GM23338 (cell line): ENCODE measurements around the gene DMKN. TPM values are rescaled to one million over a fixed set of nuclear protein-coding genes. Genes with fewer than 3 reads are reported as not detected.

Source experiments
- ATAC-seq: fragments of 200-7000 bp; cut with Tn5 transposase; 3 replicates; pipeline ENCODE4 v1.9.1; 2020
- DNase-seq: peaks from one replicate; pipeline ENCODE4 v3.0.0-alpha.2; 2015; ENCODE audit warnings: low spot score
- H2AFZ ChIP-seq: fragments of 200-600 bp; sonication (generic); 2 replicates; pipeline ENCODE4 v1.8.0; 2016; ENCODE audit warnings: antibody characterized with exemption, mild to moderate bottlenecking, moderate library complexity
- H3F3A ChIP-seq: fragments of 200-600 bp; sonication (generic); replicated peaks from 2 replicates; pipeline ENCODE4 v1.8.0; 2017; ENCODE audit warnings: antibody characterized with exemption, mixed run types, low read depth
- H3K27ac ChIP-seq: fragments of 200-600 bp; sonication (generic); 2 replicates; pipeline ENCODE4 v1.6.1; 2016; ENCODE audit warnings: low read depth
- H3K27me3 ChIP-seq: fragments of 200-600 bp; sonication (generic); 2 replicates; pipeline ENCODE4 v1.8.0; 2016; ENCODE audit warnings: mild to moderate bottlenecking, mixed run types, moderate library complexity; ENCODE audit not compliant: insufficient read depth
- H3K36me3 ChIP-seq: fragments of 200-600 bp; sonication (generic); 2 replicates; pipeline ENCODE4 v1.8.0; 2016; ENCODE audit warnings: mild to moderate bottlenecking; ENCODE audit not compliant: insufficient read depth
- H3K4me1 ChIP-seq: fragments of 200-600 bp; sonication (generic); 2 replicates; pipeline ENCODE4 v1.8.0; 2016; ENCODE audit warnings: mild to moderate bottlenecking, moderate library complexity; ENCODE audit not compliant: insufficient read depth
- H3K4me2 ChIP-seq: fragments of 200-600 bp; sonication (generic); 2 replicates; pipeline ENCODE4 v1.7.1; 2017; ENCODE audit warnings: mixed run types
- H3K4me3 ChIP-seq: fragments of 200-600 bp; sonication (generic); 2 replicates; pipeline ENCODE4 v1.6.1; 2016; ENCODE audit warnings: mixed run types
- H3K79me2 ChIP-seq: fragments of 200-600 bp; sonication (generic); replicated peaks from 2 replicates; pipeline ENCODE4 v1.8.0; 2017; ENCODE audit warnings: mild to moderate bottlenecking; ENCODE audit not compliant: insufficient read depth
- H3K9me2 ChIP-seq: fragments of 200-600 bp; sonication (generic); 2 replicates; pipeline ENCODE4 v1.8.0; 2017; ENCODE audit not compliant: insufficient read depth
- H4K20me1 ChIP-seq: fragments of 200-600 bp; sonication (generic); replicated peaks from 2 replicates; pipeline ENCODE4 v1.8.0; 2017; ENCODE audit warnings: mild to moderate bottlenecking; ENCODE audit not compliant: insufficient read depth
- H3K27ac Mint-ChIP-seq: 2 replicates; pipeline ENCODE4 v1.8.0; 2020; ENCODE audit warnings: inconsistent platforms, mild to moderate bottlenecking, moderate library complexity, mixed read lengths
- H3K27me3 Mint-ChIP-seq: 3 replicates; pipeline ENCODE4 v1.8.0; 2022; ENCODE audit warnings: low read depth, mild to moderate bottlenecking, moderate library complexity, mixed read lengths, inconsistent platforms; ENCODE audit not compliant: insufficient read depth, poor library complexity
- H3K36me3 Mint-ChIP-seq: 3 replicates; pipeline ENCODE4 v1.8.0; 2021; ENCODE audit warnings: low read depth, mild to moderate bottlenecking, inconsistent platforms, moderate library complexity, mixed read lengths
- H3K4me1 Mint-ChIP-seq: 3 replicates; pipeline ENCODE4 v1.8.0; 2020; ENCODE audit warnings: mild to moderate bottlenecking, inconsistent platforms, mixed read lengths
- H3K4me3 Mint-ChIP-seq: 3 replicates; pipeline ENCODE4 v1.8.0; 2021; ENCODE audit warnings: moderate library complexity, mild to moderate bottlenecking, inconsistent platforms, mixed read lengths
- H3K9me3 Mint-ChIP-seq: 3 replicates; pipeline ENCODE4 v1.8.0; 2020; ENCODE audit warnings: moderate library complexity, mild to moderate bottlenecking, inconsistent platforms, mixed read lengths
- CREB1 ChIP-seq: fragments of 250-450 bp; sonication (Bioruptor Pico); IDR thresholded peaks from 2 replicates; pipeline ENCODE4 v1.5.0; 2020; ENCODE audit warnings: low read depth, mild to moderate bottlenecking, moderate library complexity
- EZH2 ChIP-seq: fragments of 200-600 bp; sonication (generic); IDR thresholded peaks from one replicate; pipeline ENCODE4 v1.8.0; 2017; ENCODE audit warnings: antibody characterized with exemption, mild to moderate bottlenecking, low read depth; ENCODE audit not compliant: unreplicated experiment
- EZH2phosphoT487 ChIP-seq: fragments of 200-600 bp; sonication (generic); IDR thresholded peaks from one replicate; pipeline ENCODE4 v1.8.1; 2018; ENCODE audit warnings: antibody characterized with exemption; ENCODE audit not compliant: unreplicated experiment
- JUNB ChIP-seq: IDR thresholded peaks from one replicate; pipeline ENCODE4 v1.6.1; 2016; ENCODE audit warnings: antibody characterized with exemption; ENCODE audit not compliant: unreplicated experiment
- NANOG ChIP-seq: IDR thresholded peaks from 2 replicates; pipeline ENCODE4 v1.6.1; 2016; ENCODE audit warnings: antibody characterized with exemption, borderline replicate concordance
- POLR2AphosphoS5 ChIP-seq: IDR thresholded peaks from 2 replicates; pipeline ENCODE4 v1.6.1; 2016; ENCODE audit warnings: antibody characterized with exemption, low read depth
- STAT1 ChIP-seq: IDR thresholded peaks from one replicate; pipeline ENCODE4 v1.6.1; 2016; ENCODE audit warnings: antibody characterized with exemption; ENCODE audit not compliant: unreplicated experiment
- ZNF114 ChIP-seq: fragments of 250-450 bp; sonication (Bioruptor Pico); IDR thresholded peaks from 2 replicates; pipeline ENCODE4 v1.5.0; 2020; ENCODE audit warnings: mild to moderate bottlenecking, moderate library complexity
- ZNF331 ChIP-seq: fragments of 250-450 bp; sonication (Bioruptor Pico); IDR thresholded peaks from 2 replicates; pipeline ENCODE4 v1.5.0; 2020; ENCODE audit warnings: low read depth, mild to moderate bottlenecking, moderate library complexity
- polyA plus RNA-seq: library from polyadenylated mRNA; unstranded; fragments of >200 nt; fragmentation: Nextera tagmentation; extraction: Ambion mirVana; gene quantifications from 2 replicates; pipeline ENCODE4 v1.2.1, GENCODE V29; 2016
- total RNA-seq: library from RNA; depleted of rRNA; stranded (reverse); fragments of >200 nt; shearing (Covaris generic); gene quantifications from 2 replicates; pipeline ENCODE4 v1.2.3, GENCODE V29; 2014
- TF ChIP-seq, protein P1 (sequence below): IDR thresholded peaks from 2 replicates; pipeline ENCODE4 v1.6.1; 2016; ENCODE audit warnings: antibody characterized with exemption
- TF ChIP-seq, protein P2 (sequence below): IDR thresholded peaks from one replicate; pipeline ENCODE4 v1.6.1; 2018; ENCODE audit warnings: antibody characterized with exemption; ENCODE audit not compliant: unreplicated experiment
- TF ChIP-seq, protein P3 (sequence below): fragments of 250-450 bp; sonication (Bioruptor Pico); IDR thresholded peaks from 2 replicates; pipeline ENCODE4 v1.5.0; 2020; ENCODE audit warnings: mild to moderate bottlenecking, moderate library complexity
- TF ChIP-seq, protein P4 (sequence below), 2 experiments: fragments of 200-600 bp in 1 of 2; sonication (generic) in 1 of 2; conservative IDR thresholded peaks; 2 replicates each; pipeline versions ENCODE4 v1.5.1 to v1.6.1; 2016 to 2017; ENCODE audit warnings: antibody characterized with exemption in 2 of 2, low read depth in 2 of 2, mild to moderate bottlenecking in 2 of 2, moderate library complexity in 1 of 2

Gene DMKN
- total and polyA plus RNA-seq, 2 experiments from 2014 or later: 259 to 569 TPM

DNA sequence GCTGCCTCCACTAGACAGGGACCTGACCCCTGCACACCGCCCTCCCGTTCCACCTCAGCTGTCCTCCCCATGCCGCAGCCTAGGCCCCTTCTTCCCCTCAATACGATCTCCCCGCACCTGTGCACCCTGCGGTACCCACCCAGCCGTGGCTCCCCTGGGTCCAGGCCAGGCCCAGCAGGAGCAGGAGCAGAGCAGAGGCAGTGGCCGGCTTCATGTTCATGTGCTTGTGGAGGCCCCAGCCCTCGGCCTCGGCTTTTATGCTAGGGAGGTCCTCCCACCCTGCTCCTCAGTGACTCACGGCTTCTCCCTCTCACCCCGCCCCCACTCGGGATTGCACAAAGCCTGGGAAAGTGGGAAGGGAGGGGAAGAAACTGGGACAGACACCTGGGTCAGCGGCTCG, 11.8 kb downstream of the DMKN start:
- Histone ChIP-seq H3K4me3 (no peak overlapping the region), H3K79me2 (0 out of 2 replicates have a peak, but pooled peaks cover 5% of the 10 kb centered on the region), H3K36me3 (peaks cover 29% of the 10 kb centered on the region), H3K27me3 (no peaks in the 10 kb centered on the region), H2AFZ (no peak overlapping the region), H3F3A (peaks cover 9% of the 10 kb centered on the region; the same call in 1 of the 2 replicates), H3K4me1 (no peaks in the 10 kb centered on the region), H3K27ac (no peak overlapping the region), H3K9me2 (no peaks in the 10 kb centered on the region), H3K4me2 (no peak overlapping the region), H4K20me1 (peaks cover 13% of the 10 kb centered on the region)
- peaks cover 94% of the 10 kb centered on the region for H3K36me3 Mint-ChIP-seq
- peaks cover 23% of the 10 kb centered on the region for H3K27me3 Mint-ChIP-seq
- DNase-seq (no peak), ATAC-seq (no peak)
- H3K27ac Mint-ChIP-seq: peak overlapping the region; percentile 56; the same call in 1 of the 2 replicates
- no peak overlapping the region for H3K4me3 Mint-ChIP-seq
- no peaks in the 10 kb centered on the region for H3K9me3 Mint-ChIP-seq
- peaks cover 14% of the 10 kb centered on the region for H3K4me1 Mint-ChIP-seq
- TF ChIP-seq STAT1 (no peak), CREB1 (no peak), EZH2 (no peak), JUNB (no peak), ZNF331 (CRISPR knock-in tag) (no peak), POLR2AphosphoS5 (no peak), ZNF114 (CRISPR knock-in tag) (no peak), NANOG (no peak), EZH2phosphoT487 (no peak)
- TF ChIP-seq, protein P1, sequence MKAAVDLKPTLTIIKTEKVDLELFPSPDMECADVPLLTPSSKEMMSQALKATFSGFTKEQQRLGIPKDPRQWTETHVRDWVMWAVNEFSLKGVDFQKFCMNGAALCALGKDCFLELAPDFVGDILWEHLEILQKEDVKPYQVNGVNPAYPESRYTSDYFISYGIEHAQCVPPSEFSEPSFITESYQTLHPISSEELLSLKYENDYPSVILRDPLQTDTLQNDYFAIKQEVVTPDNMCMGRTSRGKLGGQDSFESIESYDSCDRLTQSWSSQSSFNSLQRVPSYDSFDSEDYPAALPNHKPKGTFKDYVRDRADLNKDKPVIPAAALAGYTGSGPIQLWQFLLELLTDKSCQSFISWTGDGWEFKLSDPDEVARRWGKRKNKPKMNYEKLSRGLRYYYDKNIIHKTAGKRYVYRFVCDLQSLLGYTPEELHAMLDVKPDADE: no peak
- TF ChIP-seq, protein P2, sequence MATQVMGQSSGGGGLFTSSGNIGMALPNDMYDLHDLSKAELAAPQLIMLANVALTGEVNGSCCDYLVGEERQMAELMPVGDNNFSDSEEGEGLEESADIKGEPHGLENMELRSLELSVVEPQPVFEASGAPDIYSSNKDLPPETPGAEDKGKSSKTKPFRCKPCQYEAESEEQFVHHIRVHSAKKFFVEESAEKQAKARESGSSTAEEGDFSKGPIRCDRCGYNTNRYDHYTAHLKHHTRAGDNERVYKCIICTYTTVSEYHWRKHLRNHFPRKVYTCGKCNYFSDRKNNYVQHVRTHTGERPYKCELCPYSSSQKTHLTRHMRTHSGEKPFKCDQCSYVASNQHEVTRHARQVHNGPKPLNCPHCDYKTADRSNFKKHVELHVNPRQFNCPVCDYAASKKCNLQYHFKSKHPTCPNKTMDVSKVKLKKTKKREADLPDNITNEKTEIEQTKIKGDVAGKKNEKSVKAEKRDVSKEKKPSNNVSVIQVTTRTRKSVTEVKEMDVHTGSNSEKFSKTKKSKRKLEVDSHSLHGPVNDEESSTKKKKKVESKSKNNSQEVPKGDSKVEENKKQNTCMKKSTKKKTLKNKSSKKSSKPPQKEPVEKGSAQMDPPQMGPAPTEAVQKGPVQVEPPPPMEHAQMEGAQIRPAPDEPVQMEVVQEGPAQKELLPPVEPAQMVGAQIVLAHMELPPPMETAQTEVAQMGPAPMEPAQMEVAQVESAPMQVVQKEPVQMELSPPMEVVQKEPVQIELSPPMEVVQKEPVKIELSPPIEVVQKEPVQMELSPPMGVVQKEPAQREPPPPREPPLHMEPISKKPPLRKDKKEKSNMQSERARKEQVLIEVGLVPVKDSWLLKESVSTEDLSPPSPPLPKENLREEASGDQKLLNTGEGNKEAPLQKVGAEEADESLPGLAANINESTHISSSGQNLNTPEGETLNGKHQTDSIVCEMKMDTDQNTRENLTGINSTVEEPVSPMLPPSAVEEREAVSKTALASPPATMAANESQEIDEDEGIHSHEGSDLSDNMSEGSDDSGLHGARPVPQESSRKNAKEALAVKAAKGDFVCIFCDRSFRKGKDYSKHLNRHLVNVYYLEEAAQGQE: no peak
- TF ChIP-seq, protein P3, sequence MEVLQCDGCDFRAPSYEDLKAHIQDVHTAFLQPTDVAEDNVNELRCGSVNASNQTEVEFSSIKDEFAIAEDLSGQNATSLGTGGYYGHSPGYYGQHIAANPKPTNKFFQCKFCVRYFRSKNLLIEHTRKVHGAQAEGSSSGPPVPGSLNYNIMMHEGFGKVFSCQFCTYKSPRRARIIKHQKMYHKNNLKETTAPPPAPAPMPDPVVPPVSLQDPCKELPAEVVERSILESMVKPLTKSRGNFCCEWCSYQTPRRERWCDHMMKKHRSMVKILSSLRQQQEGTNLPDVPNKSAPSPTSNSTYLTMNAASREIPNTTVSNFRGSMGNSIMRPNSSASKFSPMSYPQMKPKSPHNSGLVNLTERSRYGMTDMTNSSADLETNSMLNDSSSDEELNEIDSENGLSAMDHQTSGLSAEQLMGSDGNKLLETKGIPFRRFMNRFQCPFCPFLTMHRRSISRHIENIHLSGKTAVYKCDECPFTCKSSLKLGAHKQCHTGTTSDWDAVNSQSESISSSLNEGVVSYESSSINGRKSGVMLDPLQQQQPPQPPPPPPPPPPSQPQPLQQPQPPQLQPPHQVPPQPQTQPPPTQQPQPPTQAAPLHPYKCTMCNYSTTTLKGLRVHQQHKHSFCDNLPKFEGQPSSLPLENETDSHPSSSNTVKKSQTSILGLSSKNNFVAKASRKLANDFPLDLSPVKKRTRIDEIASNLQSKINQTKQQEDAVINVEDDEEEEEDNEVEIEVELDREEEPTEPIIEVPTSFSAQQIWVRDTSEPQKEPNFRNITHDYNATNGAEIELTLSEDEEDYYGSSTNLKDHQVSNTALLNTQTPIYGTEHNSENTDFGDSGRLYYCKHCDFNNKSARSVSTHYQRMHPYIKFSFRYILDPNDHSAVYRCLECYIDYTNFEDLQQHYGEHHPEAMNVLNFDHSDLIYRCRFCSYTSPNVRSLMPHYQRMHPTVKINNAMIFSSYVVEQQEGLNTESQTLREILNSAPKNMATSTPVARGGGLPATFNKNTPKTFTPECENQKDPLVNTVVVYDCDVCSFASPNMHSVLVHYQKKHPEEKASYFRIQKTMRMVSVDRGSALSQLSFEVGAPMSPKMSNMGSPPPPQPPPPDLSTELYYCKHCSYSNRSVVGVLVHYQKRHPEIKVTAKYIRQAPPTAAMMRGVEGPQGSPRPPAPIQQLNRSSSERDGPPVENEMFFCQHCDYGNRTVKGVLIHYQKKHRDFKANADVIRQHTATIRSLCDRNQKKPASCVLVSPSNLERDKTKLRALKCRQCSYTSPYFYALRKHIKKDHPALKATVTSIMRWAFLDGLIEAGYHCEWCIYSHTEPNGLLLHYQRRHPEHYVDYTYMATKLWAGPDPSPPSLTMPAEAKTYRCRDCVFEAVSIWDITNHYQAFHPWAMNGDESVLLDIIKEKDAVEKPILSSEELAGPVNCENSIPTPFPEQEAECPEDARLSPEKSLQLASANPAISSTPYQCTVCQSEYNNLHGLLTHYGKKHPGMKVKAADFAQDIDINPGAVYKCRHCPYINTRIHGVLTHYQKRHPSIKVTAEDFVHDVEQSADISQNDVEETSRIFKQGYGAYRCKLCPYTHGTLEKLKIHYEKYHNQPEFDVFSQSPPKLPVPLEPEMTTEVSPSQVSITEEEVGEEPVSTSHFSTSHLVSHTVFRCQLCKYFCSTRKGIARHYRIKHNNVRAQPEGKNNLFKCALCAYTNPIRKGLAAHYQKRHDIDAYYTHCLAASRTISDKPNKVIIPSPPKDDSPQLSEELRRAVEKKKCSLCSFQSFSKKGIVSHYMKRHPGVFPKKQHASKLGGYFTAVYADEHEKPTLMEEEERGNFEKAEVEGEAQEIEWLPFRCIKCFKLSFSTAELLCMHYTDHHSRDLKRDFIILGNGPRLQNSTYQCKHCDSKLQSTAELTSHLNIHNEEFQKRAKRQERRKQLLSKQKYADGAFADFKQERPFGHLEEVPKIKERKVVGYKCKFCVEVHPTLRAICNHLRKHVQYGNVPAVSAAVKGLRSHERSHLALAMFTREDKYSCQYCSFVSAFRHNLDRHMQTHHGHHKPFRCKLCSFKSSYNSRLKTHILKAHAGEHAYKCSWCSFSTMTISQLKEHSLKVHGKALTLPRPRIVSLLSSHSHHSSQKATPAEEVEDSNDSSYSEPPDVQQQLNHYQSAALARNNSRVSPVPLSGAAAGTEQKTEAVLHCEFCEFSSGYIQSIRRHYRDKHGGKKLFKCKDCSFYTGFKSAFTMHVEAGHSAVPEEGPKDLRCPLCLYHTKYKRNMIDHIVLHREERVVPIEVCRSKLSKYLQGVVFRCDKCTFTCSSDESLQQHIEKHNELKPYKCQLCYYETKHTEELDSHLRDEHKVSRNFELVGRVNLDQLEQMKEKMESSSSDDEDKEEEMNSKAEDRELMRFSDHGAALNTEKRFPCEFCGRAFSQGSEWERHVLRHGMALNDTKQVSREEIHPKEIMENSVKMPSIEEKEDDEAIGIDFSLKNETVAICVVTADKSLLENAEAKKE: no peak
- TF ChIP-seq, protein P4, sequence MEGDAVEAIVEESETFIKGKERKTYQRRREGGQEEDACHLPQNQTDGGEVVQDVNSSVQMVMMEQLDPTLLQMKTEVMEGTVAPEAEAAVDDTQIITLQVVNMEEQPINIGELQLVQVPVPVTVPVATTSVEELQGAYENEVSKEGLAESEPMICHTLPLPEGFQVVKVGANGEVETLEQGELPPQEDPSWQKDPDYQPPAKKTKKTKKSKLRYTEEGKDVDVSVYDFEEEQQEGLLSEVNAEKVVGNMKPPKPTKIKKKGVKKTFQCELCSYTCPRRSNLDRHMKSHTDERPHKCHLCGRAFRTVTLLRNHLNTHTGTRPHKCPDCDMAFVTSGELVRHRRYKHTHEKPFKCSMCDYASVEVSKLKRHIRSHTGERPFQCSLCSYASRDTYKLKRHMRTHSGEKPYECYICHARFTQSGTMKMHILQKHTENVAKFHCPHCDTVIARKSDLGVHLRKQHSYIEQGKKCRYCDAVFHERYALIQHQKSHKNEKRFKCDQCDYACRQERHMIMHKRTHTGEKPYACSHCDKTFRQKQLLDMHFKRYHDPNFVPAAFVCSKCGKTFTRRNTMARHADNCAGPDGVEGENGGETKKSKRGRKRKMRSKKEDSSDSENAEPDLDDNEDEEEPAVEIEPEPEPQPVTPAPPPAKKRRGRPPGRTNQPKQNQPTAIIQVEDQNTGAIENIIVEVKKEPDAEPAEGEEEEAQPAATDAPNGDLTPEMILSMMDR (conservative IDR thresholded peaks at IDR 0.05; ENCODE audit: low read depth in 2 of 2): no peak
